Parathyroid adenoma (tissue), 2 donors: ENCODE data around the gene GPR183.

ENCODE experiments used
- H2AFZ ChIP-seq: fragments of 300-600 bp; sonication (generic); one replicate; pipeline ENCODE4 v1.7.0; 2017; ENCODE audit warnings: antibody characterized with exemption, mild to moderate bottlenecking
- H3K27ac ChIP-seq: fragments of 300-600 bp; sonication (generic); one replicate; pipeline ENCODE4 v1.7.0; 2017
- H3K27me3 ChIP-seq: fragments of 300-600 bp; sonication (generic); one replicate; pipeline ENCODE4 v1.7.0; 2017; ENCODE audit warnings: low read length; ENCODE audit not compliant: control insufficient read depth, insufficient read depth
- H3K36me3 ChIP-seq: fragments of 300-600 bp; sonication (generic); one replicate; pipeline ENCODE4 v1.7.0; 2017; ENCODE audit warnings: low read length; ENCODE audit not compliant: control insufficient read depth, insufficient read depth
- H3K4me1 ChIP-seq: fragments of 300-600 bp; sonication (generic); one replicate; pipeline ENCODE4 v1.7.0; 2017; ENCODE audit warnings: control low read depth
- H3K4me2 ChIP-seq: fragments of 300-600 bp; sonication (generic); one replicate; pipeline ENCODE4 v1.7.0; 2017; ENCODE audit warnings: low read length
- H3K4me3 ChIP-seq: fragments of 300-600 bp; sonication (generic); one replicate; pipeline ENCODE4 v1.7.0; 2017; ENCODE audit warnings: low read depth, low read length
- H3K79me2 ChIP-seq: fragments of 300-600 bp; sonication (generic); one replicate; pipeline ENCODE4 v1.7.0; 2017; ENCODE audit warnings: control low read depth
- H3K9ac ChIP-seq: fragments of 300-600 bp; sonication (generic); one replicate; pipeline ENCODE4 v1.7.0; 2017; ENCODE audit warnings: mild to moderate bottlenecking
- H3K9me3 ChIP-seq: fragments of 300-600 bp; sonication (generic); one replicate; pipeline ENCODE4 v1.7.0; 2017; ENCODE audit warnings: low read length; ENCODE audit not compliant: control insufficient read depth
- CTCF ChIP-seq: fragments of 300-600 bp; sonication (generic); IDR thresholded peaks from one replicate; pipeline ENCODE4 v1.7.0; 2017; ENCODE audit warnings: antibody characterized with exemption, mild to moderate bottlenecking
- donor health status: primary hyperparathyroidism.

GPR183 gene

DNA sequence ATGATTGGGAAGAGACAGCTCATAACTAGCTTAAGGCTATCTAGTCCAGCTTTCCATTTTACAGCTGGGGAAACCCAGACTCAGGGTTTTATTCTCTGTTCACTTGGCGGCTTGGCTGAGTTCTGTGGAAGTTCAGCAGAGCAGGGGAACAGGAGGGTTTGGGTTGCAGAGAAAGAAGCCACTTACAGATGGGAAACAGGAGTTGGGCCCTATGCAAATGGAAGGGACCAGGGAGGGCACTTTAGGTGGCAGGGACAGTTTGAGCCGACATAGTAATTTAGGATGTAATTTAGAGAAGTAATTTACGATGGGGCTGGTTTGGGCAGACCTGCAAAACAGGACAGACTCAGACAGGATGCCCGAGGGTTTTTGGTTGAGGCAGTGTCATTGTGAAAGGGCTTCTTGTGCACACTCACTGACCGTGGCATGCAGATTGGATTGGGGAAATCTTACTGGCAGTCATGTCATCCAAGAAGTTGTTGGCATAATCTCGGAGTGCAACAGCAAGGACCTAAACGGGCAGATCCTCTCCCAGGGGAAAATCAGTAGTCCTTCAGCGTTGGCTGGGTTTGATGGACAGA lies 47.3 kb upstream of the GPR183 start:
- no peaks in the 10 kb centered on the region for H3K36me3 ChIP-seq
- no peak overlapping the region for H3K9ac ChIP-seq
- no peaks in the 10 kb centered on the region for H3K79me2 ChIP-seq
- H2AFZ ChIP-seq = no peak overlapping the region
- H3K27ac ChIP-seq = no peak overlapping the region
- no peak for TF ChIP-seq CTCF
- H3K9me3 ChIP-seq = no peaks in the 10 kb centered on the region
- H3K4me1 ChIP-seq = no peaks in the 10 kb centered on the region
- no peak overlapping the region for H3K4me2 ChIP-seq
- no peaks in the 10 kb centered on the region for H3K27me3 ChIP-seq
- H3K4me3 ChIP-seq = no peak overlapping the region

DNA sequence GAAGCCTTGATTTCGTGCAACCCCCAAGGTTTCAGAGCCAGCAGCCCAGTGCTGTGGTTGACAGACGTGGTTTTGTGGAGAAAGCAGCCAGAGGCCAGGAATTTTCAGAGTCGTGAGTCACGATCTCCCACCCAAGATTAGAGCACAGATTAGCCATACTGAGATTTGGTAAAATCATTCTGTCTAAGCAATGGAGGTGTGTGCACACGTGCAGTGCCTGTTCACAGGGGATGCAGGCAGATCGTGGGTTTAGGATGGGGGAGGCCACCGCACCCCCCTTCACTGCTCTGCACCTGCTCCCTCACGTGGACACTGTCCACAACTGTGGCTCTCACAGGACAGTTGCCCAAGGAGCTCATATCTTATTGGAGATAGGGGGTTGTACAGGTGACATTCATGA lies 46.6 kb upstream of the GPR183 start:
- H3K4me2 ChIP-seq = no peak overlapping the region
- no peak for TF ChIP-seq CTCF
- H3K79me2 ChIP-seq = no peaks in the 10 kb centered on the region
- H3K9ac ChIP-seq = no peak overlapping the region
- no peaks in the 10 kb centered on the region for H3K4me1 ChIP-seq
- no peak overlapping the region for H3K27ac ChIP-seq
- no peaks in the 10 kb centered on the region for H3K27me3 ChIP-seq
- H3K36me3 ChIP-seq = no peaks in the 10 kb centered on the region
- H3K9me3 ChIP-seq = no peaks in the 10 kb centered on the region
- H2AFZ ChIP-seq = no peak overlapping the region
- H3K4me3 ChIP-seq = no peak overlapping the region

DNA sequence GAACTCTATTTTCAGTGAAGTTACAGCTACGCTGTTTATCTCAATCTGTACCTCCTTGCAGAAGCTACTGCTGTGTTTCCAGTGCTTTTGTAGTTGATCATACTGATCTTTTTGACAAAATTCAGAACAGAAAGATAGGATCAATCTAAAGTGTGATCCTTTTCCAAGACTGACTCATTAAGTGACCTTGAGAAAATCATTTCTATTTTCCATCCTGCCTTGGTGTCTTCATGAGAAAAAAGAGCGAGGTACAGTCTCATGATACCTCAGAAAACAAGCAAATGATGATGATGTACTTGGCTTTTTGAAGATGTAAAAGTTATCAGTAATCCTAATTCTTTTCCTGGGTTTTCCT lies 46.0 kb upstream of the GPR183 start:
- Histone ChIP-seq H2AFZ (no peak overlapping the region), H3K27me3 (no peaks in the 10 kb centered on the region), H3K79me2 (no peaks in the 10 kb centered on the region), H3K36me3 (no peaks in the 10 kb centered on the region), H3K4me3 (no peak overlapping the region), H3K9ac (no peak overlapping the region), H3K27ac (no peak overlapping the region), H3K9me3 (no peaks in the 10 kb centered on the region), H3K4me2 (no peak overlapping the region), H3K4me1 (no peaks in the 10 kb centered on the region)
- TF ChIP-seq CTCF = no peak

GRCh38 chr13:99352351-99353245 lies 45.4 kb upstream of the GPR183 start:
- Histone ChIP-seq H3K36me3 (no peaks in the 10 kb centered on the region), H3K27me3 (no peaks in the 10 kb centered on the region), H2AFZ (no peak overlapping the region), H3K9me3 (no peaks in the 10 kb centered on the region), H3K79me2 (no peaks in the 10 kb centered on the region), H3K9ac (no peak overlapping the region), H3K27ac (no peak overlapping the region), H3K4me2 (no peak overlapping the region), H3K4me1 (no peaks in the 10 kb centered on the region), H3K4me3 (no peak overlapping the region)
- no peak for TF ChIP-seq CTCF
